Hepatocyte (in vitro differentiated cells): ENCODE results near the gene FLRT2. TPM values are rescaled to one million over a fixed set of nuclear protein-coding genes. Genes with fewer than 3 reads are reported as not detected.

Experiments used
- DNase-seq: peaks from one replicate; pipeline ENCODE4 v3.0.0-alpha.2; 2016; ENCODE audit warnings: low spot score
- H2AFZ ChIP-seq: fragments of 200-600 bp; sonication (generic); 2 replicates; pipeline ENCODE4 v1.6.0; 2016; ENCODE audit warnings: antibody characterized with exemption, mild to moderate bottlenecking
- H3K27ac ChIP-seq: fragments of 200-600 bp; sonication (generic); 2 replicates; pipeline ENCODE4 v1.5.1; 2016; ENCODE audit warnings: mild to moderate bottlenecking
- H3K27me3 ChIP-seq: fragments of 200-600 bp; sonication (generic); 2 replicates; pipeline ENCODE4 v1.6.1; 2016
- H3K36me3 ChIP-seq: fragments of 200-600 bp; sonication (generic); replicated peaks from 2 replicates; pipeline ENCODE4 v1.5.1; 2016; ENCODE audit warnings: low read depth; ENCODE audit not compliant: insufficient read depth
- H3K4me1 ChIP-seq: fragments of 200-600 bp; sonication (generic); 2 replicates; pipeline ENCODE4 v1.5.1; 2016; ENCODE audit warnings: mild to moderate bottlenecking, moderate library complexity; ENCODE audit not compliant: insufficient read depth
- H3K4me2 ChIP-seq: fragments of 200-600 bp; sonication (generic); 2 replicates; pipeline ENCODE4 v1.6.0; 2016
- H3K4me3 ChIP-seq: fragments of 200-600 bp; sonication (generic); 2 replicates; pipeline ENCODE4 v1.5.1; 2016; ENCODE audit warnings: mild to moderate bottlenecking
- H3K79me2 ChIP-seq: fragments of 200-600 bp; sonication (generic); 2 replicates; pipeline ENCODE4 v1.6.0; 2017; ENCODE audit warnings: mild to moderate bottlenecking
- H3K9me2 ChIP-seq: fragments of 200-600 bp; sonication (generic); replicated peaks from 2 replicates; pipeline ENCODE4 v1.6.0; 2017; ENCODE audit warnings: mild to moderate bottlenecking; ENCODE audit not compliant: insufficient read depth
- H3K9me3 ChIP-seq: fragments of 200-600 bp; sonication (generic); 2 replicates; pipeline ENCODE4 v1.5.1; 2016; ENCODE audit warnings: low read depth, mild to moderate bottlenecking
- H4K20me1 ChIP-seq: fragments of 200-600 bp; sonication (generic); 2 replicates; pipeline ENCODE4 v1.6.0; 2016; ENCODE audit warnings: mild to moderate bottlenecking; ENCODE audit not compliant: insufficient read depth, poor library complexity, severe bottlenecking
- CTCF ChIP-seq: fragments of 200-600 bp; sonication (generic); IDR thresholded peaks from 2 replicates; pipeline ENCODE4 v1.5.1; 2016; ENCODE audit warnings: antibody characterized with exemption, mild to moderate bottlenecking; ENCODE audit not compliant: poor library complexity
- EZH2 ChIP-seq: fragments of 200-600 bp; sonication (generic); IDR thresholded peaks from 2 replicates; pipeline ENCODE4 v1.6.1; 2016; ENCODE audit warnings: antibody characterized with exemption, mild to moderate bottlenecking, borderline replicate concordance
- EZH2phosphoT487 ChIP-seq: fragments of 200-600 bp; sonication (generic); IDR thresholded peaks from one replicate; pipeline ENCODE4 v1.6.1; 2018; ENCODE audit warnings: antibody characterized with exemption, mild to moderate bottlenecking, low read depth, moderate library complexity; ENCODE audit not compliant: unreplicated experiment, severe bottlenecking
- WGBS: methylation state at CpG from one replicate; pipeline ENCODE4 v1.1.6; 2016; ENCODE audit warnings: low lambda C conversion rate; ENCODE audit errors: missing lambda C conversion rate; 5-methylcytosine and 5-hydroxymethylcytosine counted together
- polyA plus RNA-seq: library from polyadenylated mRNA; unstranded; fragments of >200 nt; fragmentation: Nextera tagmentation; extraction: Ambion mirVana; gene quantifications from 2 replicates; pipeline ENCODE4 v1.2.1, GENCODE V29; 2016
- total RNA-seq: library from RNA; depleted of rRNA; stranded (reverse); fragments of >200 nt; gene quantifications from 2 replicates; pipeline ENCODE4 v1.2.3, GENCODE V29; 2014

Gene FLRT2
- total and polyA plus RNA-seq, 2 experiments from 2014 or later: 32.9 to 42.3 TPM

DNA sequence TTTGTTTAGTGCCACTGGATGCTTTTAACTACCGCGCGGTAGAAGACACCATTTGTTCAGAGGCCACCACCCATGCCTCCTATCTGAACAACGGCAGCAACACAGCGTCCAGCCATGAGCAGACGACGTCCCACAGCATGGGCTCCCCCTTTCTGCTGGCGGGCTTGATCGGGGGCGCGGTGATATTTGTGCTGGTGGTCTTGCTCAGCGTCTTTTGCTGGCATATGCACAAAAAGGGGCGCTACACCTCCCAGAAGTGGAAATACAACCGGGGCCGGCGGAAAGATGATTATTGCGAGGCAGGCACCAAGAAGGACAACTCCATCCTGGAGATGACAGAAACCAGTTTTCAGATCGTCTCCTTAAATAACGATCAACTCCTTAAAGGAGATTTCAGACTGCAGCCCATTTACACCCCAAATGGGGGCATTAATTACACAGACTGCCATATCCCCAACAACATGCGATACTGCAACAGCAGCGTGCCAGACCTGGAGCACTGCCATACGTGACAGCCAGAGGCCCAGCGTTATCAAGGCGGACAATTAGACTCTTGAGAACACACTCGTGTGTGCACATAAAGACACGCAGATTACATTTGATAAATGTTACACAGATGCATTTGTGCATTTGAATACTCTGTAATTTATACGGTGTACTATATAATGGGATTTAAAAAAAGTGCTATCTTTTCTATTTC is 93.2 kb downstream of the FLRT2 start:
- 96% methylated on average over 27 of the region's 27 CpGs for WGBS
- Histone ChIP-seq H3K27me3 (no peaks in the 10 kb centered on the region), H2AFZ (no peak overlapping the region), H4K20me1 (peaks cover 11% of the 10 kb centered on the region), H3K79me2 (peaks cover 10% of the 10 kb centered on the region), H3K4me2 (no peak overlapping the region), H3K9me2 (no peaks in the 10 kb centered on the region), H3K4me3 (no peak overlapping the region), H3K36me3 (no peaks in the 10 kb centered on the region), H3K27ac (no peak overlapping the region), H3K4me1 (no peaks in the 10 kb centered on the region), H3K9me3 (no peaks in the 10 kb centered on the region)
- no peak for DNase-seq
- TF ChIP-seq CTCF (no peak), EZH2 (no peak), EZH2phosphoT487 (no peak)

DNA sequence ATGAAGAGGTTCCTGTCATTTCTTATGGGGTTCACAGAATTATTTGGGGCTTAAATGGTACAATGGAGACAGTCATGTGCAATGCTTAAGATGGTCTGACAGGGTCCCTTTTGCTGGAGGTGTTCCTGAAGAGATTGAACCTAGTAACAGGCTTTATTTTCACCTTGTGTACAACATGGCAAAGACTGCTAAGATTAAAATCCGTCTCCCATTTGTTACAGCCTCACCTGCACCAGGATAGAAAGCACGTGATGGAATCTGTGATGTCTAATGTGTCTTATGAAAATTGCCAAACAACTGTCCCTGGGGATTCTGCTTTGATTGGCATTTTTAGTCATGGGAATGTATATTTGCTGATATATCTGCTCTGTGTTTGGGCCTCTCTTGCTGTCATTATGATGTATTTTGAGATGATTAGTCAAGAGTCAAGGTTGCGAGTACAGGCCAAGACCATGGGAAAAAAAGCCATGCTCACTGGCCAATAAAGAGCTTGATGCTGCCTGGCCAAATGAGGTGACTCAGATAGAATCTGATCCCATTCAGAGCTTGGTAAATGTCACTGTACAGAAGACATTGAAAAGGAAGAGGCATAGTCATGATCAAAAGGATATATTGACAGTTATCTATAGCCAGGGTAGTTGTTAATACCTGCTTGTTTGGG is 96.1 kb downstream of the FLRT2 start:
- Histone ChIP-seq H3K27me3 (no peaks in the 10 kb centered on the region), H3K4me2 (no peak overlapping the region), H3K9me2 (no peaks in the 10 kb centered on the region), H3K27ac (no peak overlapping the region), H3K9me3 (no peaks in the 10 kb centered on the region), H3K79me2 (peaks cover 4% of the 10 kb centered on the region), H2AFZ (no peak overlapping the region), H3K4me1 (no peaks in the 10 kb centered on the region), H3K36me3 (no peaks in the 10 kb centered on the region), H3K4me3 (no peak overlapping the region), H4K20me1 (peaks cover 11% of the 10 kb centered on the region)
- no peak for DNase-seq
- TF ChIP-seq EZH2phosphoT487: no peak
- no peak for TF ChIP-seq CTCF
- no peak for TF ChIP-seq EZH2
- WGBS: 93% methylated on average over 3 of the region's 3 CpGs

- TF ChIP-seq EZH2 (no peak), CTCF (no peak), EZH2phosphoT487 (no peak)
- Histone ChIP-seq H4K20me1 (no peaks in the 10 kb centered on the region), H3K4me3 (no peak overlapping the region), H3K4me2 (no peak overlapping the region), H3K4me1 (no peaks in the 10 kb centered on the region), H3K9me2 (no peaks in the 10 kb centered on the region), H3K36me3 (no peaks in the 10 kb centered on the region), H3K79me2 (no peaks in the 10 kb centered on the region), H3K27me3 (no peaks in the 10 kb centered on the region), H3K9me3 (no peaks in the 10 kb centered on the region), H2AFZ (no peak overlapping the region), H3K27ac (no peak overlapping the region)
- no peak for DNase-seq
Observed at GRCh38 chr14:85634205-85634604, 104.3 kb downstream of the FLRT2 start.
